Erythroblast (primary cell): ENCODE measurements around the gene COG4.

ENCODE experiments used
- DNase-seq, 2 experiments: peaks; one replicate each; lab custom pipeline; 2025; lab: John Stamatoyannopoulos, UW
- GATA1 ChIP-seq: IDR thresholded peaks from 2 replicates; pipeline ENCODE4 v1.6.1; 2011; ENCODE audit warnings: low read depth, mild to moderate bottlenecking, control low read depth, low read length, moderate library complexity
- POLR2A ChIP-seq: IDR thresholded peaks from 2 replicates; pipeline ENCODE4 v1.6.1; 2011; ENCODE audit warnings: mild to moderate bottlenecking, low read length

COG4 gene

DNA sequence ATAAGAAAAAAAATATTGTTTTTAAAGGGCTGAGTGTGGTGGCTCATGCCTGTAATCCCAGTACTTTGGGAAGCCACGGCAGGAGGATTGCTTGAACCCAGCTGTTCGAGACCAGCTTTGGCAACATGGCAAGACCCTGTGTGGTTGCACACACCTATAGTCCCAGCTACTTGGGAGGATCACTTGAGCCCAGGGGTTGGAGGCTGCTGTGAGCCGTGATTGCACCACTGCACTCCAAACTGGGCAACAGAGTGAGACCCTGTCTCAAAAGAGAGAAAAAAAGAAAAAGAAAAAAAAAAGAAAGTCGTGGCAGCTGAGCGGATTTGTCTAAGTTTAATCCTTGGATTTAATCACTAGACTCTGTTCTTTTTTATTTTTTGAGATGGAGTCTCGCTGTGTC lies 75.3 kb downstream of the COG4 start:
- no peak for DNase-seq
- TF ChIP-seq POLR2A (no peak), GATA1 (no peak)

DNA sequence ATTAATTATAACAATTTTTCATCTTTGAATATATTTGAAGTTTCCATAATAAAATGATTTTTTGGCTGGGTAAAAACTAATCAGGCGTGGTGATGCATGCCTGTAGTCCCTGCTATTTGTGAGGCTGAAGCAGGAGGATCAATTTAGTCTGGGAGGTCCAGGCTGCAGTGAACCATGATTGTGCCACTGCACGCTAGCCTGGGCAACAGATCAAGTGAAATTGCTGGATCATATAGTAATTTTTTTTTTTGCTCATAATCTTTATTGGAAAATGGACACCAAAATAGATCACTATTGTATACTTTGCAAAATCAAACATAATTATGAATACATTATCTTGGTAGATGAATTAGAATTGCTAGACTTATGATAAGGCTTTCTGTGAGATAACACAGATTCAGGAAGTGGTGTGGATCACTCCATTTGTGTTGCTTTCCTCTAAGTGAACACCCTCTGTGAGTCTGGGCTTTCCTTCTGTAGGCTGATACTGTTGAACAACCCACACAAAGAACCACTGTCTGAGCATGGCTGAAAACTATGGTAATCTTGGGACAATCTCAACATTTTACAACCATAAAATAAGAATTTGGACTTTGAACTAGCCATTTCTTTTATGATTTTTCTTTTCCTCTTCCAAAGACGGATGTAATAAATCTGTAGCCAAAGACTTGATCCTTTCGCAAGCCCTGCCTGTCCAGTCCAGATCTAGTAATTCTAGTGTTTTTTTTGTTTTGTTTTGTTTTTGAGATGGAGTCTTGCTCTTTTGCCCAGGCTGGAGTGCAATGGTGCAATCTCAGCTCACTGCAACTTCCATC lies 78.9 kb downstream of the COG4 start:
- DNase-seq, result no peak
- TF ChIP-seq POLR2A (no peak), GATA1 (no peak)

DNA sequence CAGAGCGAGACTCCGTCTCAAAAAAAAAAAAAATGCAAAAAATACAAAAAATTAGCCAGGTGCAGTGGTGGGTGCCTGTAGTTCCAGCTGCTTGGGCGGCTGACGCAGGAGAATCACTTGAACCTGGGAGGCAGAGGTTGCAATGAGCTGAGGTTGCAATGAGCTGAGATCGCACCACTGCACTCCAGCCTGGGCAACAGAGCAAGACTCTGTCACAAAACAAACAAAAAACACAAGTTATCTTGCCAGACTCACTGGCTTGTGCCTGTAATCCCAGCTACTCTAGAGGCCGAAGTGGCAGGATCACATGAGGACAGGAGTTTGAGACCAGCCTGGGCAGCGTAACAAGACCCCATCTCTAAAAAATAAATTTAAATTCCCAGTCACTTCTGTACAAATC lies 81.0 kb downstream of the COG4 start:
- no peak for DNase-seq
- TF ChIP-seq POLR2A (no peak), GATA1 (no peak)

DNA sequence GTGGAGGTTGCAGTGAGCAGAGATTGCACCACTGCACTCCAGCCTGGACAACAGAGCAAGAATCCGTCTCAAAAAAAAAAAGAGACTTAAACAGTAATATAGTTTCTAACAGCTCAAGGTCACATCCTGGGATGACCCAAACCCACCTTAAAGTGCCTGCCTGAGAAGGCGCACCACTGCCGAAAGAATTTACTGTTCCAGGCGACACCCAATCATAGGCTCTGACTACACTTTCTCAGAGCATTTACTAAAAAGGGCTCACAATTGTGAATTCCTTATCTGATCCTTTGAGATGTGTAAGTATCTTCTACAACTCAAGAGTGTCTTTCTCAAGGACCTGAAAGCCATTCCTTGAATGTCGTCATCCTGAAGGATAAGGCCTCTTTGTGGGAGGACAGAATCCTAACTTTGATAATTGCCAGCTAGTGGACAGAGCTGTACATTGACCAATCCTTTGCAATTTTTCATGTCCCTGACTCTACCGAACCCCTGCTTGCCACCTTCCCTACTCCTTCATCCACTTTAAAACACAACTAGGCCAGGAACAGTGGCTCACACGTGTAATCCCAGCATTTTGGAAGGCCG lies 81.9 kb downstream of the COG4 start:
- DNase-seq, result no peak
- TF ChIP-seq POLR2A, result no peak
- no peak for TF ChIP-seq GATA1

DNA sequence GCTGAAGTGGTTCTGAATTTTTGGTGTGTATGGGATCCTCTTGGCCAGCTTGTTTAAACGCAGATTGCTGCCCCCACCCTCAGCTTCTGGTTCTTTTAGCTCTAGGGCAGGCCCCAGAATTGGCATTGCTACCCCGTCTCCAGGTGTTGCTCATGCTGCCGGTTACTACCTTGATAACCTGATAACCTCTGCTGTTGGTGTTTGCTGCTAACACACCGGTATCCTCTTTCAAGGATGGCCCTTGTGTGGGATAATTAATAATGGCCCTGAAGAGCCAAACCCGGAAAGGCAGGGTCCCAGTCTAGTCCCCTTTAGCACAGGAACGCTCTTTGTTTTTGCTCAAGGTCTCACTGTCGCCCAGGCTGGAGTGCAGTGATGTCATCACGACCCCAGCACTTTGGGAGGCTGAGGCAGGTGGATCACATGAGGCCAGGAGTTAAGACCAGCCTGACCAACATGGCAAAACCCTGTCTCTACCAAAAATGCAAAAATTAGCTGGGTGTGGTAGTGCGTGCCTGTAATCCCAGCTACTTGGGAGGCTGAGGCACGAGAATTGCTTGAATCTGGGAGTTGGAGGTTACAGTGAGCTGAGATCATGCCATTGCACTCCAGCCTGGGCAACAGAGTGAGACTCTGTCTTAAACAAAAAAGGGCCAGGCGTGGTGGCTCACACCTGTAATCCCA lies 83.2 kb downstream of the COG4 start:
- DNase-seq, result no peak
- no peak for TF ChIP-seq GATA1
- TF ChIP-seq POLR2A, result no peak

DNA sequence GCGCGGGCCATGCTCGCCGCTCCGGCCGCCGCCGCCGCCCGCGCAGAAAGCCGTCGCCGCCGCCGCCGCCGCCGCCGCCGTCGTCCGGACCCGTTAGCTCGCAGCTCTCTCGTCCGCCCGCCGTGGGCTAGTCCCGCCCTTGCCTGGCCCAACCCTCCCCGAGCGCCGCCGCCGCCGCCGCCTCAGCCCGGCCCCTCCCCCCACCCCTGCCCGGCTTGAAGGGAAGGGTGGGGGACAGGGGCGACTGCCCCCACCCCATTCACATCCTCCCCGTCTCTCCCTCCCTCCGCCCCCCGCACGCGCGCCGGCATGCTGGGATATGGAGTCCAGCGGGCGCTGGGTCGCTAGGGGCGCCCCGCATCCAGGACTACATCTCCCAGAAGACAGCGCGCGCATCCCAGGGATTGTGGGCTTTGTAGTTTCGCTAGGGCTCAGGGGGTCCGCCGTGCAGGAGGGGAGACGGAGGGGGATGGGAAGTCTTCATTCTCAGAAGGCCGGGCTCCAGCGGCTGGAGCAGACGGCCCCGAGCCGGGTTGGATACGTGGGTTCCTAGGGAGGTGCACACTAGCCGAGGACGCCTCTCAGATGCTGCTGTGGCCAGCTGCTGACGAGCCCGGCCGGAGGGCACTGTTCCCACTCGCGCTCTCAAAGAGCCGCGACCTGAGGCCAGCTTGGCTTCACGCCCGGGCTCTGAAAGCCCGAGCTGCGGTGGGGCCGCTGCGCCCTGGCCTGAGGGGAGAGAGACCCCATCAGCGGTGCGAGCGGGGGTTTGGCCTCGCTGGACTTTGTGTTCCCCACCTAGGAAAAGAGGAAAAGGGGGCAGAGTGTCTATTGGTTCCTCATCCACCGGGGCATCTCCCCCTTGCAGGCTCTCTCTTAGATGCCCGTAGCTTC lies 84.1 kb downstream of the COG4 start, which contains the start of gene ST3GAL2:
Gene ST3GAL2, minus strand, starts transcription at position 132 of the 894 bp plus-strand sequence. CDS start 40,570 bp downstream, outside the sequence.
- TF ChIP-seq GATA1, result no peak
- TF ChIP-seq POLR2A, result peak; percentile 31
- peak; percentile 96 to 98 for DNase-seq

DNA sequence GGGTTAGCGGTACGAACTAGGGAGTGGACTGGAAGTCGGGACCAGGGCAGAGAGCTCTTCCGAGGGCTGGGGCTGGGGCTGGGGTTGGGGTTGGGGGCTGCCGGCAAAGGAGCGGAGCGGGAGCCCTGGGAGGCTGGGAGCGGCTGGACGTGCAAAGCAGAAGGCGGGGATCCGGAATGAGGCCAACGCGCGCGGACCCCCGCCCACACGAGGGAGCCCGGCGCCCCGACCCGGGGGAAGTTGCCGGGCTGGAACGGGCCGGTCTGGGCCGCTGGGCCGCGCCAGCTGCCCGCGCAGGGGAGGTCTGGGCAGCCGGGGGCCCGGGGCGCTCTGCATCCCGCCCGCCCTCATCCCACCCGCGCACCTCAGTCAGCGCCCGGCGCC lies 84.8 kb downstream of the COG4 start:
- TF ChIP-seq POLR2A (no peak), GATA1 (no peak)
- peak in 1 of 2 experiments; percentile 72 for DNase-seq

DNA sequence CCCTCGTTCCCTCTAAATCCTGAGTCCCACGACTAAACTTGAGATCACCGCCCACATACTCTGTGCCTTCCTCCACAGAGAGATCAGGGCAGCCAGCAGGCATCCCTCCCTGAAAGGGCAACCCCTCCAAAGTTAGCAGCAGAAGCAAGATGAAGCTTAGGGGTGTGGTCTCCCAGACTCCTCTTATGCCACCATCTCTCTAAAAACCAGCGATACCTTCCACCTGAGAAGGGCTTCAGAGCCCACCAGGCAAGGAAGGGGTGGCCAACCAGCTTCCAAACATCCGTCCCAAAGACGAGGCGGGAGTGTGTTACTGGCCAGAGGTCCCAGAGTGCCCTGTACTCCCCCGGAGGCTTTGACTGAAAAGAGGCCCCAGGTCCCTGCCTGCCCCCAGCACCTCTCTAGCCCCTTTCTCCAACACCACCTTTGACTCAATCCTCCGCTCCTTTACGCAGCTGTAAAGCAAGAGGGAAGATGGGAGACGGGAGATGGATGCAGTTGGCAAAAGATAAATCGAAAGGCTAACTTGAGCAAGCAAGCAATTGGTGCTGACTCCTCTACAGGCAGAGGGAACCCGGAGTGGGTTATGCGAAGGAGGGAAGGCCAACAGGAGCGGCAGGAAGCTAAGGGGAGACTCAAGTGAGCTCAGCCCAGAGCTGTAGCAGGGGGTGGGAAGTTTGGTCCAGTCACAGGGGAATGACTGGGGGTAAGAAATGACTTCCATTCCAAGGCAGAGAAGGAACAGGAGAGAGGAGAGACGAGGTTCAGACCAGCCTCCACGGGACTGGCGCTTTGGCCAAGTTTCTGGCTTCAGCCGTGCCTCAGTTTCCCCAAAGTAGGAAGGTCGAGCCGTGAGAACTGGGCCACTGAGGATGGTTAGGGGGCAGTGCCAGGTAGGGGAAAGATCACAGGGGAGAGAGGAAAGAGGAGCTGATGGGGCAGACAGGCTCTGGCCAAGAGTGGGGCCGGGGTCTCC lies 85.5 kb downstream of the COG4 start:
- peak in 1 of 2 experiments; percentile 70 for DNase-seq

DNA sequence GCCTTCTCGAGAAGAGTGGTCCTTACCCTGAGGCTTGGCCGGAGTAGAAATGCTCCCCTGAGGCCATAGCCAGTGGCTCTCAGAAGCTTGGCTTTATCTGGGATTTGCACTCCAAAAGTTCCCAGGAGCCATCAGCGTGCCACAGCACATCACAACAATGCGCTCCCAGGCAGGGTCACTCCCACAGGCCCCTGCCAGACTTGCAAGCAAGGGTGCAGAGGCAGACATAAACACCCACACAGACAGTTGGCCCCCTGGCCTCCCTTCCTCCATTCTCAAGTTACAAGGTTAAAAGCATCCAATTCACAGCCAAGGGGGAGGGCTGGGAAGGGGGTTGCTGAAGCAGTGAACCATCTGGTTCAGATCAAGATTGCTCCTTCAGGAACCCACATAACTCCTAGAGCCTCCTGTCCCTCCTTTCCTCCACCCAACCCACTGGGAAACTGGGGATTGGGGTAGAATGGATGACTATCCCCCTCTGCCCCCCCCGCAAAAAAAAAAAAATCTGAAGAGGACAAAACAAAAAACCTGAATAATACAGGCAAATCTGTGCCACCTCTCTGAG lies 86.3 kb downstream of the COG4 start:
- peak; percentile 53 to 63 for DNase-seq
- TF ChIP-seq GATA1, result no peak
- no peak for TF ChIP-seq POLR2A

More for the DNA sequence above, 85.5 kb downstream of the COG4 start:
- TF ChIP-seq POLR2A (no peak), GATA1 (no peak)

DNA sequence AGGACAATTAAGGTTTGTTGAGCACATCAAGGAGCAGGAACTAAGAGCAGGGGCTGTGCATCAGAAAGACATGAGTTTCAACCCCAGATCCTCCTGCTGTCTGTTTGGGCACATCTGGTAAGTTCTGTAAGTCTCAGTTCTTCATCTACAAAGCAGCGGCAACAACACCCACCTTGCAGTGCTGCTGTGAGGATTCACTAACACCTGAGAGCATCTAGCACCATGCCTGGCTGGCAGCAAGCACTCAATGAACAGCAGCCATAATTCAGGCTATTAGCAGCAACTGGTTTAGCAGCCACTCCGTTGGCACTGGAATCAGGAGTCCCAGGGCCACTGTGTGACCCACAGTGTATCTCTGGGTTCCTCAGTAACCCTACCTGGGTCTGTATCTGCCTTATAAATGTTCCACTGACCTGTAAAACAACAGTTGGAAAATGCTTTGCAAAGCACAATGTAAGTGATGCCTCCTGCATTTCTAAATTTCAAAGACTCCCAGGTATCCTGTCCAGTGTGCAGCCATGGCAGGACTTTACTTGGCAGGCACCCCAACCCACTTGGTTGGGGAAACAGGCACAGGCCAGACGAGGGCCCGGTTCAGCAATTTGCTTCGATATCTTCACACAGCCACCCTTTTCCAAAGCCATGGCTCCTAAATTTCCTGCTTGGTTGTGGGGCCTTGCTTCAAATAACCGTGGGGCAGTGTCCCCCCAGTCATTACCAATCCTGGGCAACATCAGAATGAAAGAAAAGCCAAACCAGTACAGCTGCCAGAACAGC lies 88.7 kb downstream of the COG4 start:
- TF ChIP-seq POLR2A (no peak), GATA1 (no peak)
- DNase-seq, result no peak
